Measurements from ENCODE around the gene EPHB3.

EPHB3 gene

DNA sequence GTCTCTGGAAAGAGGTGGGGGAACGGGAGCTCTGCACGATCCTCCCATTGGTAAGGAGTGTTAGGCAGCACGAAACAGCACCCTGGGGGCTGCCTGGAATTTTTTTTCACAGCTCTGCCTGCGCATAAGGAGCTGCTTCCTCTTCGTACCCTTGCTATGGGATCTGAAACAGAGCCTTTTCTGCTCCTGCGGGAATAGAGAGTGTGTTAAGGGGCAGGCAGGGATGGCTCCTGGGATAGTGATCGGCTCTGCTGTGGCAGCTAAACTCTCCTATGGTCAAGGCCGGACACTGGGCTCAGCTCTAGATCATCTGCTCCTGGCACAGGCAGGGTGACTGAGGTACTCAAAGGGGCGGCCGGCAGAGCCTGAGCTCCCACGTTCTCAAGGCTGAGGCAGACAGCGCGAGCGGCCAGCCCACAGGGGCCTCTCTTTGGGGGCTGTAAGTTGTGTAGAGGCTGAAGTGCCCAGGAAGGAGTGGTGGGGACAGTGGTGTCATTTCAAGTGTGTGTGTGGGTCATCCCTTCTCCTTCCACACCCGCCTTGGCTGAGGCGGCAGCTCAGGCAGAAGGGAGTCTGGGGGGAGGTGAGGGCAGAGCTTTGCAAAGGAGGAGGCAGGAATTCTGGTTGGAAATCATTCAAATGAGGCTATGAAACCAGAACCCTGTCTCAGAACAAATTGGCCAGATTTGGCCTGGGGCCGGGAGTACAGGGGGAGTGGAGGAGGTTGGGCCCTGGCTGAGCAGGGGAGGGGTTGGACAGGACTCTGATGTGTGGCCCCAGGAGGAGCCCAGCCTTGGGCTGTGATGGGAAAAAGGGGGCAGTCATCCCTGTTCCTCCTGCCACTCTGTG, 31.0 kb downstream of the EPHB3 start:
- TF ChIP-seq, protein P1, sequence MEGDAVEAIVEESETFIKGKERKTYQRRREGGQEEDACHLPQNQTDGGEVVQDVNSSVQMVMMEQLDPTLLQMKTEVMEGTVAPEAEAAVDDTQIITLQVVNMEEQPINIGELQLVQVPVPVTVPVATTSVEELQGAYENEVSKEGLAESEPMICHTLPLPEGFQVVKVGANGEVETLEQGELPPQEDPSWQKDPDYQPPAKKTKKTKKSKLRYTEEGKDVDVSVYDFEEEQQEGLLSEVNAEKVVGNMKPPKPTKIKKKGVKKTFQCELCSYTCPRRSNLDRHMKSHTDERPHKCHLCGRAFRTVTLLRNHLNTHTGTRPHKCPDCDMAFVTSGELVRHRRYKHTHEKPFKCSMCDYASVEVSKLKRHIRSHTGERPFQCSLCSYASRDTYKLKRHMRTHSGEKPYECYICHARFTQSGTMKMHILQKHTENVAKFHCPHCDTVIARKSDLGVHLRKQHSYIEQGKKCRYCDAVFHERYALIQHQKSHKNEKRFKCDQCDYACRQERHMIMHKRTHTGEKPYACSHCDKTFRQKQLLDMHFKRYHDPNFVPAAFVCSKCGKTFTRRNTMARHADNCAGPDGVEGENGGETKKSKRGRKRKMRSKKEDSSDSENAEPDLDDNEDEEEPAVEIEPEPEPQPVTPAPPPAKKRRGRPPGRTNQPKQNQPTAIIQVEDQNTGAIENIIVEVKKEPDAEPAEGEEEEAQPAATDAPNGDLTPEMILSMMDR (conservative IDR thresholded peaks at IDR 0.05; ENCODE audit: control insufficient read depth, insufficient read depth, low read depth, low read length), result no peak
- peak; percentile 20 for DNase-seq (ENCODE audit: low read depth)
- H3K4me3 ChIP-seq (ENCODE audit: control insufficient read depth, low read depth, low read length), result no peak overlapping the region

DNA sequence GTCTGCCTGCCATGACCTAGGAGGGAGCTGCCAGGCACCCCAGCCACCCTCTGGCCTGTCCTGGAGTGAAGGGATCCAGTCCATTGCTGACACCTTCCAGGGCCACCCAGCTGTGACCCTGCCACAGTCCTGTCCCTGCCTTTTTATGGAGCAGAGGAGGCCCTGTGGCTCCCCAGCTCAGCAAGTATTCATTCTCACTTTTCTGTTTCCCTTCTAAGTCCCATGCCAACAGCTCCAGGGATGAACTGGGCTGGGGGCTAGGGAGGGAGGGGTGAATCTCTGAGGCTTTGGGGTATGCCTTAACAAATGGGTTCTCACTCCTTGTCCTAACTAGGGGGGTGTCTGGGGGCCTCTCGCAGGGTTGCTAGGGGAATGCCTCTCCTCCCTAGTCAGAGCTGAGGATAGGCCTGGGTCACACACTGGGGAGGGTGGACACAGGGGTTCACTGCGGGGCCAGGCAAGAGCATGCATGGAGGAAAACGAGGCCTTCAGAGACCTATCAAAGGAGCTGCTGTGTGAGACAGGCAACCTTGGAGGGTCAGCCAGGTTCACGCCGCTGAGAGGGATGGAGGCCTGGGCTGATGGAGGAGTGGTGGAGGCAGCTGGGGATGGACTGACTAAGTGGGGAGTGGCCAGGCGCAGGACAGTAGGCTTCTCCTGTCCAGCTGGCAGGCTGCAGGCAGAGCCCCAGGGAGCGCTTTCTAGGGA, 31.8 kb downstream of the EPHB3 start:
- TF ChIP-seq, protein P1 (conservative IDR thresholded peaks at IDR 0.05; ENCODE audit: control insufficient read depth, insufficient read depth, low read depth, low read length), result no peak
- peak; percentile 45 for DNase-seq (ENCODE audit: low read depth)
- H3K4me3 ChIP-seq (ENCODE audit: control insufficient read depth, low read depth, low read length), result no peak overlapping the region

DNA sequence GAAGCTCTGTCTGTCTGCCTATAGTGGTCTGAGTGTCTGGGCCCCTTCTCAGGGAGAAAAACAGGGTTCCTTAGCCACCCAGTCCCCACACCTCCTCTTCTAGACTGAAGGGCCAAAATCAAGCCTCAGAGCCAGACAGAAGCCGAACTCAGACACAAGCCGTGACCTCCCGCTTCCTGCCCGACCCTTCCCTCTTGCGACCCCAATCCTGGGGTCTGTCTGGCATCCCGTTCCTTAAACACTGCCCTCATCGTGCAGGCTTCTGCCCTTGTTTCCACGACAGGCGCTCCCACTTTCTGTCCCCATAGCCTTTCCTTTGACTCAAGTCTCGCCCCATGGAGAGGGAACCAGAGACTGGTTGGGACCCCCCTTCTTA, 32.3 kb downstream of the EPHB3 start:
- TF ChIP-seq, protein P1 (conservative IDR thresholded peaks at IDR 0.05; ENCODE audit: control insufficient read depth, insufficient read depth, low read depth, low read length), result no peak
- H3K4me3 ChIP-seq (ENCODE audit: control insufficient read depth, low read depth, low read length), result no peak overlapping the region
- DNase-seq (ENCODE audit: low read depth), result no peak

DNA sequence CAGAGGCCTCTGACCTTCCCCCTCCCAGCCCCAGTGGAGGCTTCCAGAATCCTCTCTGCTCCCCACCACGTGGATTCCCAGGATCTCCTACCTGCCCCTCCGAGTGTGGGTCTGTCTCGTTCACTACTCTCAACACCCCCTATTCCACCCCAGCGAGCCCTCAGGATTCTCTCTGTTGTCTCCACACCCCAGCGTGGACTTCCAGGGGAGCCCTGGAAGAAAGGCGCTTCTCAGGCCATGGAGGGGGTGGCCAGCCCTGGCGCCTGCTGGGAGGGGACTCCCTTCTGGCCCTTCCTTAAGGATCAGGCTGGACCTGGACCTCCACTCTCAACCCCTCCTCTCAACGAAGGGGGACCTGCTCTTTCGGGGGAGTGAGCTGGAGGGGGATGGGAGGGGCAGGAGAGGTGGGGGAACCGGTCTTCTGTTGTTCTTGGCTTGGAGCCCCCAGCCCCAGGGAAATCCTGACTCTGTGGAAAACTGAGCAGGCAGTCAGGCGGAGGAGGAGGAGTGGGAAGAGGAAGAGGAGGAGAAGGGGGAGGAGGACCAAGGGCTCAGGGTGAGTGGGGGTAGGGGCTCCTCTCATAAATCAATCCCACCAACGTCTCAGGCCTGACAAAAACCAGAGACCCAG, 32.9 kb downstream of the EPHB3 start:
- TF ChIP-seq, protein P1 (conservative IDR thresholded peaks at IDR 0.05; ENCODE audit: control insufficient read depth, insufficient read depth, low read depth, low read length), result no peak
- no peak for DNase-seq (ENCODE audit: low read depth)

DNA sequence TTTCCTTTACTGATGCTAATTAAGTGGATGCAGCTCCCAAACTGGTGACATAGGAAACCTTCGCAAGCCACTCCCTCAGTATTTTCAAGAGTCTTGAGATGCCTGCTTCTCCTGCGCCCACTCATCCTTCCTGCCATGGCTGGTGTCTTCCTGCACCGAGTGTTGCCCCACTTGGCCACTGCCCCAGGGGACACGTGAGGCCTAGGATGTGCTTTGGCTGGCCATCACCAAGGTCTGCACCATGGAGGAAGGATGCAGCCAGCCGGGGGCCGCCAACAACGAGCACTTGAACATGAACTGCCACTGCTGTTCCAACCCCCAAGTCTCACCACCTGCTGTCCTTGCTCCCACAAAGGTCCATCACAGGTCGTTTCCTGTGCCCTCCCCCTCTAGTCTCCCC, 34.1 kb downstream of the EPHB3 start:
- TF ChIP-seq, protein P1 (conservative IDR thresholded peaks at IDR 0.05; ENCODE audit: control insufficient read depth, insufficient read depth, low read depth, low read length), result no peak

More for the DNA sequence above, 32.9 kb downstream of the EPHB3 start:
- no peak overlapping the region for H3K4me3 ChIP-seq (ENCODE audit: control insufficient read depth, low read depth, low read length)

DNA sequence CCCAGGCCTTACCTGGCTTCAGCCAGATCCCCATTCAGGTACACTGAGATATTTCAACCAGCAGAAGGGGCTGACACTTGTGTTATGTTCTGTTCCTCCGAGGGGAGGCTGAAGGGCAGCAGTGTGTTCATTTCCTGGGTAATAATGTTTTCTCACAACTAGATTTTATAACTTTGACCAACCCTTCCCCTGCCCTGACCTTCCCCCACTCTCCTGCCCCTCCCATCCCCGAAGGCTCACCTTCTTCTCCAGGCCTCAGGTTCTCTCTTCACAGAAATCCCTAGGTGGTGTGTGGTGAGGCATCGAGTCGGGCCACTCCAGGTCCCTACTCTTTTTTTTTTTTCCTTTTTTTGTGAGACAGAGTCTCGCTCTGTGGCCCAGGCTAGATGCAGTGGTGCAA, 34.6 kb downstream of the EPHB3 start:
- DNase-seq (ENCODE audit: low read depth), result no peak
- TF ChIP-seq, protein P1 (conservative IDR thresholded peaks at IDR 0.05; ENCODE audit: control insufficient read depth, insufficient read depth, low read depth, low read length), result no peak
- H3K4me3 ChIP-seq (ENCODE audit: control insufficient read depth, low read depth, low read length), result no peak overlapping the region

More for the DNA sequence above, 34.1 kb downstream of the EPHB3 start:
- no peak for DNase-seq (ENCODE audit: low read depth)
- H3K4me3 ChIP-seq (ENCODE audit: control insufficient read depth, low read depth, low read length), result no peak overlapping the region
